ENCODE measurements around the gene NHLRC2.
"Not testable (repeated sequence)": the region's sequence is repeated elsewhere in the genome, so short reads cannot be mapped to it uniquely, and the experiment has no call there.

Gene NHLRC2

GRCh38 chr10:113943196-113943595 is 88.7 kb downstream of the NHLRC2 start:
- DNase-seq (ENCODE audit: low spot score) = not testable (repeated sequence)

- DNase-seq (ENCODE audit: low spot score) = no peak
These were observed 90.7 kb downstream of the NHLRC2 start for GRCh38 chr10:113945075-113945686.

DNA sequence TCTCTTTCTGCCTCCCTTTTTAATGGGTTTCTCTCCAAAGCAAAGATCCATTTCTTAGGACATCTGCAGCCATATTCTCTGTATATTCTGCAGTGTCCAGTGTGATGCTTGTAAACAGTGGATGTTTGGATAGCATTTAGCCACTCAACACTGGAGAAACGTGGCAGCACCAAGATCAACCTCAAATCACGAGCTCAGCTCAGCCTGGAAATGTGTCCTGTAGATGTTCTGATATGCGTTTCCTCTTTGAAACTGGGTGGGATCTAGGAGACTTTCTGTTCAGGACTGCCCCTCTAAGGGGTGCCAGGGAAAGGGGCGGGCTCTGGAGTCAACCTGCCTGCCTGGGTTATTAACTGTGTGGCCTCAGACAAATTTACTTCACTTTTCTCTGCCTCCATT is 91.2 kb downstream of the NHLRC2 start:
- no peak for DNase-seq (ENCODE audit: low spot score)

- DNase-seq (ENCODE audit: low spot score) = no peak
These were observed 93.0 kb downstream of the NHLRC2 start for GRCh38 chr10:113947184-113948041.

GRCh38 chr10:113948048-113948447 is 93.6 kb downstream of the NHLRC2 start:
- no peak for DNase-seq (ENCODE audit: low spot score)

DNA sequence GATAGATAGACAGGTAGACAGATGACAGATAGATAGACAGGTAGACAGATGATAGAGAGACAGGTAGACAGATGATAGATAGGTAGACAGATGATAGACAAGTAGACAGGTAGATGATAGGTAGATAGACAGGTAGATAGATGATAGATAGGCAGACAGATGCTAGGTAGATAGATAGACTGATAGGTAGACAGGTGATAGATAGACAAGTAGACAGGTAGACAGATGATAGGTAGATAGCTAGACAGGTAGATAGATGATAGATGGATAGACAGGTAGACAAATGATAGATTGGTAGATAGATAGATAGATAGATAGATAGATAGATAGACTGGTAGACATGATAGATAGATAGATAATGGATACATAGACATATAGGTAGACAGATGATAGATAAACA is 95.8 kb downstream of the NHLRC2 start:
- no peak for DNase-seq (ENCODE audit: low spot score)

GRCh38 chr10:113953505-113954272 is 99.2 kb downstream of the NHLRC2 start:
- DNase-seq (ENCODE audit: low spot score) = no peak

DNA sequence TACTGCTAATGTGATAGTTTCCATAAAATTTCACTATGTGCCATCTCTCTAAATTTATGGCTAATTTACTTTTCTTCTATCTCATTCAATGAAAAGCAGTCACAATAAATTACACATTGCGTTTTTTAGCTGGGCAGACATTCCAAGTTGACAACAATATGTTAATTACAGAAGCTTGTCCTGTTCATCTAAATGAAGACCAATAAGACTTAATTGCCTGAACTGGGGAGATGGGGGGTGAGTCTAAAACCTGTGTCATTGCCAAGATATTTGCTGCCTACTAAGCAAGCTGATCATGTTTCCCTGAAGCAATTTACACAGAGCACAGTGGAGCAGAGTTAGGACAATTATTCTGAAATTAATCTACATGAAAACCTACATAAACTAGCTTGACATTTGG is 99.9 kb downstream of the NHLRC2 start:
- no peak for DNase-seq (ENCODE audit: low spot score)

- no peak for DNase-seq (ENCODE audit: low spot score)
These were observed 102.6 kb downstream of the NHLRC2 start for GRCh38 chr10:113957013-113957412.

- DNase-seq (ENCODE audit: low spot score) = peak; percentile 81
These were observed 104.3 kb downstream of the NHLRC2 start for GRCh38 chr10:113958631-113959382.

- no peak for DNase-seq (ENCODE audit: low spot score)
These were observed 104.9 kb downstream of the NHLRC2 start for GRCh38 chr10:113959383-113959760.

DNA sequence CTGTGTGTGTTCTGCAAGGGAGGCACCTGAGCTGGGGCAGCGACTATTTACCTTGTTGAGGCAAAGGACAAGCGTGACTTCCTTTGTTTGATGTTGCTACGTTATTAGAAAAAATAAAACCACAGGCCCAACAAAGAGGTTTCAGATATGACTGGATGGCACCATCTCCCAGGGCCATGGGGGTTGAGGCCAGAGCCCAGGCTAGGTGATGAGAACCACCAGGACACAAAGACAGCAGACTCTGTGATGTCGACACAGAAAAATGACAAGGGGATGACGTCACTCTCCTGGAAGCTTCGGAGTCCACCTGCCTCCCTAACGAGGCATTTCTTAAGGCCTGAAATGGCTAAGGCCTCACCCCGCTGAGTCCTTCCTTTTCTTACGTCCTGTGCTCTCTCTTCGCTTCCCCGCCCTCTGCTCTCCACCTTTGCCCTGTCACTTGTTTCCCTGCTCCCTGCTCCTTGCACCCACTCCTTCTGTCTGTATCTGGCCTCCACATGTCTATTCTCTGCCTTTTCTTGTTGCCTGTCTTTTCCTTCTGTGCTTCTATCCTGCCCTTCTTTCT is 106.2 kb downstream of the NHLRC2 start:
- DNase-seq (ENCODE audit: low spot score) = no peak

GRCh38 chr10:113961182-113962031 is 106.9 kb downstream of the NHLRC2 start:
- no peak for DNase-seq (ENCODE audit: low spot score)

DNA sequence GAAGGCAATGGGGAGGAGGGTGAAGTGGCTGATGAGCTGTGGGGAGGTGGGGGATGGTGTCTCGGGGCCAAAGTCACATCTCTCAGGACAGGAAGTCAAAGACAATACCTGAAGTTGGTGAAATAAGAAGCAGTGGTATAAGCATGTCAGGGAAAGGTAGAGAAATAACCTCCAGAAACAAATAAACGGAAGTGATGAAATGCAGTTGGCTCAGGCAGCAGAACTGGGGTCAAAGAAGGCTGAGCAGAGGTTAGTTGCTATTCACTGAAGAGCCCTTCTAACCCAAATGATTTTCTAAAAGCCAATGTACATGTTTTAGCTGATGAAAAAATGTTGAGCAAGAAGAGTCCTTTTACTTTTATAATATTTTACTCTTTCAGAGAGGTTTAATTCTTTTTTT is 110.6 kb downstream of the NHLRC2 start:
- no peak for DNase-seq (ENCODE audit: low spot score)

DNA sequence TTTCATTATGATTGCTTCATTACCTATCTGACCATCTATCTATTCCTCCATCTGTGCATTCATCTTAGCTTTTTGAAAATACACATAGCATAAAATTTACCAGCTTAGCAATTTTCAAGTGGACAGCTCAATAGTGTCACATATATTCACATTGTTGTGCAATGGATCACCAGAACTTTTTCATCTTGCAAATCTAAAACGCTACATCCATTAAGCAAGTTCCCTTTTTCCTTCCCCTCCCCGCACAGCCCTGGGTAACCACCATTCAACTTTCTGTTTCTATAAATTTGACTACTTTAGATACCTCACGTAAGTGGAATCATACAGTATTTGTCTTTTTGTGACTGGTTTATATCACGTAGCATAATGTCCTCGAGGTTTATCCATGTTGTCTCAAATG is 111.2 kb downstream of the NHLRC2 start:
- DNase-seq (ENCODE audit: low spot score) = no peak
